ENCODE measurements around the gene ANKRD13D.

ANKRD13D gene

GRCh38 chr11:67262731-67263675 is 26.1 kb upstream of the ANKRD13D start:
- peak; percentile 57 for DNase-seq

DNA sequence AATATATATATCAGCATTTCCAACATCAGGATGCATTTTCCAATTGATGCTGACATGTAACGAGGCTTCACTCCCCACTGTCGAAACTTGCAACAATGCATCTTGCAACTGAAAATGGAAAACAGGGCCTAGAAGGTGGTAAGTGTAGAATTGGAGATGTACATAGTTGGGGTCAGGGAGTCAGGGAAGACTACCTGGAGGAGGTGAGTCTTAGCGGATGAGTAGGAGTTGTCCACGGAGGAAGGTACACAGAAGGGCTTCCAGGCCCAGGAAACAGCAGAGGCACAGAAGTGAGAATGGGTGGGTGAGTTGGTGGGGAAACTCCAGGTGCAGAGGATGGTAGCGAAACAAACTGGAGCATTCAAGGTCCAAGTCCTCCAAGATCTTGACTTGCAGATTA is 24.8 kb upstream of the ANKRD13D start:
- no peak for DNase-seq

DNA sequence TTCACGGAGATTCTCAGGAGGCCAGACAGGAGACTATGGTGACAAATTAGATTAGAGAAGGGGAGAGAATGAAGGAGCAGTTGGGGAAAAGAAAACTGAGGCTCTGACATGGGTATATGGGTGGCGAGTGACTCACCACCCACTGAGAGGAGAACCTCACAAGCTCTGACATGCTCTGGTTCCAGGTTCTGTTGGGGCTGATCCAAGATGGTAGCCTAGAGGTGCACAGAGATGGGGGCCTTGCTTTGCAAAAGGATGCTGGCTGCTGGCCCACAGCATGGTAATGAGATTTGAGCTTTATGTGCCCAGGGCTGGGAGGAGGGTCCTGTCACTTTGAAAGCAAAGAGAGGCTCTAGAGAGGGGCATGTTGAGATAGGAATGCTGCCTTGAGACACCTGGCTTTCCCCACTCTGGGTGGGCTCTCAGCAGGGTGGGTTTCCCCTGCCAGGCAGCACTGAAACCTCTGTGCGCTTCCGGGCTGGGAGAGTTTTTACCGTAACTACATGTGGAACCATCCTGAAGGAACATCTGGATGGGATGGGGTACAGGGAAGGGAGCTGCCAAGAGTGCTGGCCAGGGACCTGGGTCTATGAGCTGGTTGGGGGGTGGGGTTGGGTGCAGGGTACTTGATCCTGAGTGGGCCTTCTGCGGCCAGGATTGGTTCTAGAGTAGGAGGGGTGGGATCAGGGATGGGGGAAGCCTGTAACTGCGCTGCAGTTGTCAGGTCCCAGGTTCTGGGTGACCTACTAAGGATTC is 24.0 kb upstream of the ANKRD13D start:
- no peak for DNase-seq

DNA sequence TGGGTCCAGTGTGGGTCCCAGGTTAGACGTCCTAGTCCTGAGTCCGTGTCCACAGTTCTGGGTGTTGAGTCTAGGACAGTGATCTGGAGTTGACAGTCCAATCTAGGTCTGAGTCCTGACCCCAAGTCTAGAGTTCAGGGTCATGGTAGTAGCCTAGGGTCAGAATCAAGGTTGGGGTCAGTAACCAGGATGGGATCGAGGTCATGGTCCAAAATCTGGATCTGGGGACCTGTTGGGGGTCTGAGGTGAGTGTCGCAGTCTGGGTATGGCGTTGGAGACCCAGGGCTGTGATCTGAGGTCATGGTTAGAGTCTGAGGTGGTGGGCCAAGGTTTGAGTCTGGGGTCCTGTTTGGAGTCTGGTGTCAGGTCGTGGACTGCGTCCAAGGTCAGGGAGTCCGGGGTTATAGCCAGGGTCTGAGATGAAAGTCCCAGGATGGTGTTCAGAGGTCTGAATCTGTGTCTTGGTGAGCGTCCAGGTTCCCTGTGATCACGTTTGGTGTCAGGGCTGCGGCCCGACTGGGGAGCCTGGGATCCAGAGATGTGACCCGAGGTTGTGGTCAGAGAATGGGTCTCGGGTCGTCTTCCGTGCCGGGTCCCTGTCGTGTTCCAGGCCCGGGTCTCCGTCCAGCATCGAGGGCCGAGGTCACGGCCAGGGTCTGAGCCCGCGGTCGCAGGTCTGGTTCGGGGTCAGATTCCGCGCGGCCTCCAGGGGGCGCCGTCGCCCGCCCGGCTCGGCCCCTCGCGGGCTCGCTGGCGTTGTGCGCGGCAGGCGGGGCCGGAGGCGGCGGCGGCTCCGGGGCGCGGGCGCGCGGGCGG is 23.3 kb upstream of the ANKRD13D start:
- DNase-seq, result peak; percentile 60

GRCh38 chr11:67266449-67267187 is 22.5 kb upstream of the ANKRD13D start, which contains the start of gene GRK2:
TSS of gene GRK2 (plus strand) at chr11:67266473. CDS start at chr11:67266700, 227 bp downstream.
- DNase-seq, result peak; percentile 43

DNA sequence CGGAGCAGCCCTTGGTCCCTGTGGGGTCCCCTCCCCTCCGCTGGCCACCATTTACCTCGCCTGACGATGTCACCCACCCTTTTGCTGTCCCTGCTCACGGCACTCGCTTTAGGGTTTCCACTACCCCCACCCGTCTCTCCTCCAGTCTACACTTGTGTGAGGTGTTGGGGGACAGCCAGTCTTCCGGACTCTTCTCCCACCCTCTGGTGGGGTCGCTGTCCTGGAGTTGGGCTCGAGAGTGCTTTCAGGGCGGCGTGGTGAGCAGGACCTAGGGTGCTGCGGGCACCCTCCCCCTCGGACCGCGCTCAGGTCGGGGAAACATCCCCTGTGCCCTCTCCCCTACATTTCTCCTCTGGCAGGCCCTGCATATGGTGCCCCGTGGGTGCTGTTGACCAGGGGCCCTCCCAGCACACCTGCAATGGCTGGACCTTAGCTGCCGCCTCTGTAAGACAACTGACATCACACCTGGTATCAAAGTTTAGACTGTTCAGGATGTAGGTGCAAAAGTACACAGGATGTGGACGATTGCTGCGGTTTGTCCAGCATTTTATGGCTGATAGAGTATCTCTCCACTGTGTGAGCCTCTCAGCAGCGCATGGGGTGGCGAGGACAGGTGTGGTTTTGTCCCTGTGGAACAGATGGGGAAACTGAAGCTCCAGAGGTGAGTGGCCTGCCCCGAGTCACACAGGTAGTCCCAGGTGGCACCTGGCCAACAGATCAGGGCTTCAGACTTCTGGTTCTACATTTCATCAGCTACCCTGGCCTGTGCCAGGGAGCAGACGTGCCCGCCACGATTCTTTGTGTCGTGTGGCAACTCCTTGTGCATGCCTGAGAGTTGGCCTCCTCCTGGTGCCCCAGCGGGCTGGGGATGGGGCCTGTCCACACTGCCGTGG is 21.7 kb upstream of the ANKRD13D start:
- DNase-seq, result no peak

GRCh38 chr11:67268081-67268961 is 20.8 kb upstream of the ANKRD13D start:
- DNase-seq, result no peak

- DNase-seq, result no peak
Observed at GRCh38 chr11:67268962-67269268, 20.2 kb upstream of the ANKRD13D start.

DNA sequence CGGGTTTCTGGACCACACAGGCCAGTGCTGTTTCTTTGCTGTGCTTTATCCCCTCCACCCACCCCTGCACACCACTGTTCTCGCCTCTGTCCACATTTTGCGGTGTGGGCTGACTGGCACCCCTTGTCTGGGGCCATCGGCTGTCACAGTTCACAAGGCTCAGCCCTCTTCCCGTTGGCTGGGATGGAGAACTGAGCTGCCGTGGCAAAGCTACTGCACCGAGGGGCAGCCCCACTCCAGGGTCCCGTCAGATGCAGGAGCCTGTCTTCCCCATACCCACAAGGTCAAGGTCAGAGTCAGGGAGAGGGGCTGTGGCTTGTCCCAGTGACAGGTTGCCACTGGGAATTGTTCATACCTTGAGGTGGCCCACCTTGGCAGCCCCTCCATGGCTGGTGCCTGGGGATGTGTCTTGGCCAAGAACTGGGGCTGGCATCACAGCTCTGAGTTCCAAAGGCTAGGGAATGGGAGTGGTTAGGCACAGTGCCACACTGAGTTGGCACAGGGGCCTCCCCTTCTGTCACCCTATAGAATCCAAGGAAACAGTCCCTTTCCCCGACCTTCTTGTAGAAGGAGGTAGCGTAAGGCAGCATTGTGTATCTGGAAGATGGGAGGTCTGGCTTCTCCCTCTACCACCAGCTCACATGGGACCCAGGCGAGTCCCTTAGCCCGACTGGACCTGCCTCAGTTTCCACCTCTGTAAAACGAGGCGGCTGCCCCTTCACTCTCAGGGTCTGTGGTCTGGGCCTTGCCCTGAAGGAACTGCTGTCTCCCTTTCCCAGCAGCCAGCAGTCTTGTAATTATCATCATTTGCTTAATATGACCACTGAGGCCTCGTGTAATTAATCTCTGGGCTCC is 19.5 kb upstream of the ANKRD13D start:
- DNase-seq, result no peak

DNA sequence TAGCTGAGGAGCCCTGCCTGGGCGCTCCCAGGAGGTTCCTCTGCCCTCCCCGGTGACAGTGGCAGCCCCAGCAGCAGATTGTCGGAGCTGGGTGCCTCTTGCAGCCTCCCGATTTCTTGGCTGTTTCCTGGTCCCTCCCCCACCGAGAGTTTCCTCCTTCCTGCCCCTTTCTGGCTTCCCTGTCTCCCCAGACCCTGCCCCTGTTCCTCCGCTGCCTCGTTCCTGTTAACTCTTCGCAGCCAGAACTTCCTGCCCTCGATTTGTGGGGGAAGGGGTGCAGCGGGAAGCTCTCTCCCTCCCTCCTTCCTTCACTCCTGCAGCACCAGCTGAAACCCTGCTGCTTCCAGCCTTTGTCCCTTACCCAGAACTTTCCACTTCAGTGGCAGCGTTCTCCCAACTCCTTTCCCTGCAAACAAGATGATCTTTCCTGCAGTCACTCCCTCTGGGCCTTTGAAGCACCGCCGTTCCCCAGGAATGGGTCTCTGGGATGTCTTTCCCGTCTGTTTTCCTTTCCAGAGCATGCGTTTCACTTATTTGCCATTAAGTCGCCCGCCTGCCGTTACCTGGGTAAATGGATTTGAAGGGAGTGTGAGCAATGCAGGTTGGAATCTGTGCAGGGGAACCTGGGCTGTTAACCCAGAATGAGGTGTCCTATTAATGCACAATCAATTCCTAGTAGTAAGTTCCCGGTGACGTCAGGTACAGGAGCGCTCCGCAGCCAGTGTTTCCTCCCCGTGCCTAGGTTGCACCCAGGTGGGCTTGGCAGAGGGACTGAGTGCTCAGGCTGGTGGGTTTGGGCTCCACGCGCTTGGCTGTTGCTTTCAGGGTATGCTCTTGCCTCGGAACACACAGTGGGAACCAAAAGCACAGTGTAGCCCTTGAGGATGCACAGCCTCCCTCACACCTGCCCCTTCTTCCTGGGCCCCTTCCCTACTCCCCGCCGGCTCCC is 18.6 kb upstream of the ANKRD13D start:
- DNase-seq, result no peak

DNA sequence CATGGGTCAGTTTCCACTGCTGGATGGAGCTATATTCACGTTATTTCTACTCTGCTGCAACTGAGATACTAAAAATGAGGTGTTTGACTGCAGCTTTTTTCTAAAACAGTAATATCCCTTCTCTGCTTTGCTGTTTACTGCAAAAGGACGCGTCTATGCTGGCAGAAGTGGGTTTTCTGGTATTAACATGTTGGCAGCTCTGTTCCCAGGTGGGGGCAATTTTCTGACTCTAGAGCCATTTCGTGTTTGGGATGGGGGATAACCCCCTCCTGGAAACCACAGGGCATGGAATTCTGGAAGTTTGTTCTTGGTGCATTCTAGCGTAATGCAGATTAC is 17.9 kb upstream of the ANKRD13D start:
- no peak for DNase-seq

GRCh38 chr11:67271541-67272284 is 17.4 kb upstream of the ANKRD13D start:
- DNase-seq, result no peak

DNA sequence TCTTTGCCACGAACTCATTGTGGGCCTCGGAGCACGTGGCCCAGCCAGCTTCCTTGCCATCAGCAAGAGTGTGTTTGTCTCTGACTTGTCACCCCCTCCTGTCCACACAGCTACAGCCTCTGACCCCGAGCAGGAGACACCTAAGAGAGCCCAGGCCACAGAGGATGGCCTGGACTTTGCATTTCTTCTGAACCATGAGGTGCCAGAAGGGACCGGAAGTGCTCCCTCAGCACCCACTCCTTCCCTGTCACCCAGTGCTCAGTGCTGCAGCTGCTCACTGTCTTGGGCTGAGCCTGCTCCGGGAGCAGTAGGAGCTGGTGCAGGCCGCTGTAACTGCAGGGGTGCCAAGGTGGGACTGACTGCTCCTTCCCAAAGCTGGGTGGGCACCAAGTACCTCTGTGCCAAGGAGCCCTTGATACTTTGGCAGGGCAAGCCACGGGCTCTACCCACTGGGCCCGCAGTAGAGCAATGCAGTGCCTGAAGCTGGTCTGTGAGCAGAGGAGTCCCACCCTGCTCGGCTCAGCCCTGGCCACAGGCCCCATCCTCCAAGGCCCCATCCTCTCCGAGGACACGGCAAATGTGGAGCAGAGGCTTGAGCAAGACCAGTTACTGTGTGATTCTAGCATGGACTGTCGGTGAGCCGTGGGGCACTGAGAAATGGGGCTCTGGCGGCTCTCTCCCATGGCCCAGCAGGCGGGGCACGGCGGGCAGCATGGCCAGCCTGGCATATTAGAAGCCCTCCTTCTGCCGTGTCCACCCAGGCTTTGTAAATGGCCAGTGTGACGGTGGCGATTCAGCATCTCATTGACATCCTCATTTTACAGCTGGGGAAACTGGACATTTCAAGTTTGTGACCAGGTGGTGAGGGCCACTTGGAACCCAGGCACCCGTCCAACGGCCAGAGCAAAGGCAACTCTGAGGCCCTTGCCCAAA is 16.5 kb upstream of the ANKRD13D start:
- no peak for DNase-seq

DNA sequence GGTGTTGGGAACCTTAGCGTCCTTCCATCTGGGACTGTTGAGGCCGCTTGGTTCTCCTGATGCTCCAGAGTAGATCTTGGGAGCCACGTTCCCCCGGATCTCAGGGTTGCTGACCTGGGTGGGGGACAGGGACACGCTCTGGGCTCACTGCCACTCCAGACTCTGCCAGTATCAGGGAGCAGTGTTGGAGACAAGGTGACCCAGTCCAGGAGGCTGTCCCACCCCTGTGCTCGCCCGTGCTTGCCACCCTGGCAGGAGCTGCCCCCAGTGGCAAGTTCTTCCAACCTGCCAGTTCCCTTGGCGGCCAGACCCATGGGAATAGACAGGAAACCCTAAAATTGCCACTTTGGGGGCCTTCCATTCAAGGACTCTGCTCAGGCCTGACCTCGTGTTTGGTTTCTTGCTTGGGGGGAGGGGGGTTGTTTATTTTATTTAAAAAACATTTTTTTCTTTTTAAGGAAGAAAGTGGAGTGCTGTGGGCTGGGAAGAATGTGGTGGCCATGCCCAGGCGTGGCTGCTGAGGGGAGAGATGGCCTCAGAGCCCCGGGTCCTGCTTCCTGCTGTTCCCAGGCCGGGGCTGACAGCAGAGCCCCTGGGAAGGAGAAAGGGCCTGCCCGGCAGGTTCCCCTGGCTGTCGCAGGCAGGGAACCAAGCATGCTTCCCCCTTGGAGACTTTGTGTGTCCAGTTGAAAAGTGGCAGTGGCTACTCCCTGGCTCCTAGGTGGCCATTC is 15.7 kb upstream of the ANKRD13D start:
- no peak for DNase-seq

GRCh38 chr11:67274768-67275605 is 14.1 kb upstream of the ANKRD13D start:
- no peak for DNase-seq

All from NCI-H1105 (cell line).